GM23338 (cell line): ENCODE results near the gene SCUBE2. TPM values are rescaled to one million over a fixed set of nuclear protein-coding genes. Genes with fewer than 3 reads are reported as not detected.

Experiments
- ATAC-seq: fragments of 200-7000 bp; cut with Tn5 transposase; 3 replicates; pipeline ENCODE4 v1.9.1; 2020
- DNase-seq: peaks from one replicate; pipeline ENCODE4 v3.0.0-alpha.2; 2015; ENCODE audit warnings: low spot score
- H2AFZ ChIP-seq: fragments of 200-600 bp; sonication (generic); 2 replicates; pipeline ENCODE4 v1.8.0; 2016; ENCODE audit warnings: antibody characterized with exemption, mild to moderate bottlenecking, moderate library complexity
- H3F3A ChIP-seq: fragments of 200-600 bp; sonication (generic); replicated peaks from 2 replicates; pipeline ENCODE4 v1.8.0; 2017; ENCODE audit warnings: antibody characterized with exemption, mixed run types, low read depth
- H3K27ac ChIP-seq: fragments of 200-600 bp; sonication (generic); 2 replicates; pipeline ENCODE4 v1.6.1; 2016; ENCODE audit warnings: low read depth
- H3K27me3 ChIP-seq: fragments of 200-600 bp; sonication (generic); 2 replicates; pipeline ENCODE4 v1.8.0; 2016; ENCODE audit warnings: mild to moderate bottlenecking, mixed run types, moderate library complexity; ENCODE audit not compliant: insufficient read depth
- H3K36me3 ChIP-seq: fragments of 200-600 bp; sonication (generic); 2 replicates; pipeline ENCODE4 v1.8.0; 2016; ENCODE audit warnings: mild to moderate bottlenecking; ENCODE audit not compliant: insufficient read depth
- H3K4me1 ChIP-seq: fragments of 200-600 bp; sonication (generic); 2 replicates; pipeline ENCODE4 v1.8.0; 2016; ENCODE audit warnings: mild to moderate bottlenecking, moderate library complexity; ENCODE audit not compliant: insufficient read depth
- H3K4me2 ChIP-seq: fragments of 200-600 bp; sonication (generic); 2 replicates; pipeline ENCODE4 v1.7.1; 2017; ENCODE audit warnings: mixed run types
- H3K4me3 ChIP-seq: fragments of 200-600 bp; sonication (generic); 2 replicates; pipeline ENCODE4 v1.6.1; 2016; ENCODE audit warnings: mixed run types
- H3K79me2 ChIP-seq: fragments of 200-600 bp; sonication (generic); replicated peaks from 2 replicates; pipeline ENCODE4 v1.8.0; 2017; ENCODE audit warnings: mild to moderate bottlenecking; ENCODE audit not compliant: insufficient read depth
- H3K9me2 ChIP-seq: fragments of 200-600 bp; sonication (generic); 2 replicates; pipeline ENCODE4 v1.8.0; 2017; ENCODE audit not compliant: insufficient read depth
- H4K20me1 ChIP-seq: fragments of 200-600 bp; sonication (generic); replicated peaks from 2 replicates; pipeline ENCODE4 v1.8.0; 2017; ENCODE audit warnings: mild to moderate bottlenecking; ENCODE audit not compliant: insufficient read depth
- H3K27ac Mint-ChIP-seq: 2 replicates; pipeline ENCODE4 v1.8.0; 2020; ENCODE audit warnings: inconsistent platforms, mild to moderate bottlenecking, moderate library complexity, mixed read lengths
- H3K27me3 Mint-ChIP-seq: 3 replicates; pipeline ENCODE4 v1.8.0; 2022; ENCODE audit warnings: low read depth, mild to moderate bottlenecking, moderate library complexity, mixed read lengths, inconsistent platforms; ENCODE audit not compliant: insufficient read depth, poor library complexity
- H3K36me3 Mint-ChIP-seq: 3 replicates; pipeline ENCODE4 v1.8.0; 2021; ENCODE audit warnings: low read depth, mild to moderate bottlenecking, inconsistent platforms, moderate library complexity, mixed read lengths
- H3K4me1 Mint-ChIP-seq: 3 replicates; pipeline ENCODE4 v1.8.0; 2020; ENCODE audit warnings: mild to moderate bottlenecking, inconsistent platforms, mixed read lengths
- H3K4me3 Mint-ChIP-seq: 3 replicates; pipeline ENCODE4 v1.8.0; 2021; ENCODE audit warnings: moderate library complexity, mild to moderate bottlenecking, inconsistent platforms, mixed read lengths
- H3K9me3 Mint-ChIP-seq: 3 replicates; pipeline ENCODE4 v1.8.0; 2020; ENCODE audit warnings: moderate library complexity, mild to moderate bottlenecking, inconsistent platforms, mixed read lengths
- CREB1 ChIP-seq: fragments of 250-450 bp; sonication (Bioruptor Pico); IDR thresholded peaks from 2 replicates; pipeline ENCODE4 v1.5.0; 2020; ENCODE audit warnings: low read depth, mild to moderate bottlenecking, moderate library complexity
- CTCF ChIP-seq, 2 experiments: fragments of 200-600 bp in 1 of 2; sonication (generic) in 1 of 2; conservative IDR thresholded peaks; 2 replicates each; pipeline versions ENCODE4 v1.5.1 to v1.6.1; 2016 to 2017; ENCODE audit warnings: antibody characterized with exemption in 2 of 2, low read depth in 2 of 2, mild to moderate bottlenecking in 2 of 2, moderate library complexity in 1 of 2
- ETS1 ChIP-seq: IDR thresholded peaks from 2 replicates; pipeline ENCODE4 v1.6.1; 2016; ENCODE audit warnings: antibody characterized with exemption
- EZH2phosphoT487 ChIP-seq: fragments of 200-600 bp; sonication (generic); IDR thresholded peaks from one replicate; pipeline ENCODE4 v1.8.1; 2018; ENCODE audit warnings: antibody characterized with exemption; ENCODE audit not compliant: unreplicated experiment
- JUNB ChIP-seq: IDR thresholded peaks from one replicate; pipeline ENCODE4 v1.6.1; 2016; ENCODE audit warnings: antibody characterized with exemption; ENCODE audit not compliant: unreplicated experiment
- NANOG ChIP-seq: IDR thresholded peaks from 2 replicates; pipeline ENCODE4 v1.6.1; 2016; ENCODE audit warnings: antibody characterized with exemption, borderline replicate concordance
- POLR2AphosphoS5 ChIP-seq: IDR thresholded peaks from 2 replicates; pipeline ENCODE4 v1.6.1; 2016; ENCODE audit warnings: antibody characterized with exemption, low read depth
- STAT1 ChIP-seq: IDR thresholded peaks from one replicate; pipeline ENCODE4 v1.6.1; 2016; ENCODE audit warnings: antibody characterized with exemption; ENCODE audit not compliant: unreplicated experiment
- ZNF114 ChIP-seq: fragments of 250-450 bp; sonication (Bioruptor Pico); IDR thresholded peaks from 2 replicates; pipeline ENCODE4 v1.5.0; 2020; ENCODE audit warnings: mild to moderate bottlenecking, moderate library complexity
- ZNF331 ChIP-seq: fragments of 250-450 bp; sonication (Bioruptor Pico); IDR thresholded peaks from 2 replicates; pipeline ENCODE4 v1.5.0; 2020; ENCODE audit warnings: low read depth, mild to moderate bottlenecking, moderate library complexity
- ZNF462 ChIP-seq: fragments of 250-450 bp; sonication (Bioruptor Pico); IDR thresholded peaks from 2 replicates; pipeline ENCODE4 v1.5.0; 2020; ENCODE audit warnings: mild to moderate bottlenecking, moderate library complexity
- polyA plus RNA-seq: library from polyadenylated mRNA; unstranded; fragments of >200 nt; fragmentation: Nextera tagmentation; extraction: Ambion mirVana; gene quantifications from 2 replicates; pipeline ENCODE4 v1.2.1, GENCODE V29; 2016
- total RNA-seq: library from RNA; depleted of rRNA; stranded (reverse); fragments of >200 nt; shearing (Covaris generic); gene quantifications from 2 replicates; pipeline ENCODE4 v1.2.3, GENCODE V29; 2014

SCUBE2 gene
- total and polyA plus RNA-seq, 2 experiments from 2014 or later, result 0.47 to 0.63 TPM

GRCh38 chr11:8985462-8985861 is 105.9 kb downstream of the SCUBE2 start (continued):
- no peak for TF ChIP-seq CREB1 (CRISPR knock-in tag)
- TF ChIP-seq ZNF114 (CRISPR knock-in tag), result no peak
- no peak for TF ChIP-seq JUNB

- Mint-ChIP-seq H3K36me3 (peaks cover 2% of the 10 kb centered on the region; the same call in 1 of the 3 replicates), H3K4me1 (no peaks in the 10 kb centered on the region), H3K27me3 (no peaks in the 10 kb centered on the region), H3K4me3 (no peak overlapping the region), H3K27ac (no peak overlapping the region), H3K9me3 (no peaks in the 10 kb centered on the region)
- Histone ChIP-seq H3K9me2 (no peaks in the 10 kb centered on the region), H3K4me1 (no peaks in the 10 kb centered on the region), H3K27me3 (no peaks in the 10 kb centered on the region), H4K20me1 (no peaks in the 10 kb centered on the region), H3K4me2 (no peak overlapping the region), H3F3A (no peaks in the 10 kb centered on the region), H3K4me3 (no peak overlapping the region), H3K27ac (no peak overlapping the region), H3K36me3 (no peaks in the 10 kb centered on the region), H3K79me2 (no peaks in the 10 kb centered on the region), H2AFZ (no peak overlapping the region)
- ATAC-seq (no peak), DNase-seq (no peak)
- TF ChIP-seq ZNF114 (CRISPR knock-in tag), result no peak
- TF ChIP-seq EZH2phosphoT487, result no peak
- no peak for TF ChIP-seq CREB1 (CRISPR knock-in tag)
- no peak for TF ChIP-seq ETS1
- TF ChIP-seq POLR2AphosphoS5, result no peak
- TF ChIP-seq CTCF (conservative IDR thresholded peaks at IDR 0.05; ENCODE audit: low read depth in 2 of 2), result no peak
Measured at GRCh38 chr11:8983552-8983951, 107.8 kb downstream of the SCUBE2 start.

GRCh38 chr11:8980485-8980884 is 110.9 kb downstream of the SCUBE2 start:
- H3K27me3 ChIP-seq, result no peaks in the 10 kb centered on the region
- H3K36me3 ChIP-seq, result no peaks in the 10 kb centered on the region
- Mint-ChIP-seq H3K36me3 (peaks cover 9% of the 10 kb centered on the region; the same call in 2 of the 3 replicates), H3K27ac (no peak overlapping the region), H3K27me3 (no peaks in the 10 kb centered on the region), H3K4me1 (no peaks in the 10 kb centered on the region), H3K4me3 (no peak overlapping the region), H3K9me3 (peaks cover 10% of the 10 kb centered on the region)
- no peaks in the 10 kb centered on the region for H4K20me1 ChIP-seq
- H3K4me3 ChIP-seq, result no peak overlapping the region
- no peak overlapping the region for H3K4me2 ChIP-seq
- H3K79me2 ChIP-seq, result no peaks in the 10 kb centered on the region
- no peak overlapping the region for H2AFZ ChIP-seq
- H3K4me1 ChIP-seq, result no peaks in the 10 kb centered on the region
- H3F3A ChIP-seq, result no peaks in the 10 kb centered on the region
- DNase-seq (no peak), ATAC-seq (no peak)
- no peaks in the 10 kb centered on the region for H3K9me2 ChIP-seq
- no peak overlapping the region for H3K27ac ChIP-seq
- TF ChIP-seq NANOG, result no peak
- TF ChIP-seq STAT1, result no peak
- no peak for TF ChIP-seq ZNF331 (CRISPR knock-in tag)
- no peak for TF ChIP-seq ZNF462
- TF ChIP-seq POLR2AphosphoS5, result no peak
- TF ChIP-seq JUNB, result no peak
